ENCODE data around the gene CSRNP3.

The CSRNP3 gene

GRCh38 chr2:165432234-165432966 is 37.1 kb upstream of the CSRNP3 start:
- no peak overlapping the region for H3K4me3 ChIP-seq (ENCODE audit: control insufficient read depth, low read depth, low read length)
- no peak for DNase-seq (ENCODE audit: low read depth)
- no peak for TF ChIP-seq CTCF (IDR thresholded peaks at IDR 0.05; ENCODE audit: control insufficient read depth, insufficient read depth, low read depth, low read length, missing control alignments)

GRCh38 chr2:165434865-165435496 is 34.5 kb upstream of the CSRNP3 start:
- no peak overlapping the region for H3K4me3 ChIP-seq (ENCODE audit: control insufficient read depth, low read depth, low read length)
- no peak for DNase-seq (ENCODE audit: low read depth)
- TF ChIP-seq CTCF (IDR thresholded peaks at IDR 0.05; ENCODE audit: control insufficient read depth, insufficient read depth, low read depth, low read length, missing control alignments), result no peak

- no peak for DNase-seq (ENCODE audit: low read depth)
- TF ChIP-seq CTCF (IDR thresholded peaks at IDR 0.05; ENCODE audit: control insufficient read depth, insufficient read depth, low read depth, low read length, missing control alignments), result no peak
Observed at GRCh38 chr2:165435611-165436010, 33.9 kb upstream of the CSRNP3 start.

GRCh38 chr2:165436559-165436958 is 32.9 kb upstream of the CSRNP3 start:
- TF ChIP-seq CTCF (IDR thresholded peaks at IDR 0.05; ENCODE audit: control insufficient read depth, insufficient read depth, low read depth, low read length, missing control alignments), result no peak
- DNase-seq (ENCODE audit: low read depth), result no peak
- H3K4me3 ChIP-seq (ENCODE audit: control insufficient read depth, low read depth, low read length), result no peak overlapping the region

More at GRCh38 chr2:165435611-165436010, 33.9 kb upstream of the CSRNP3 start:
- no peak overlapping the region for H3K4me3 ChIP-seq (ENCODE audit: control insufficient read depth, low read depth, low read length)

- H3K4me3 ChIP-seq (ENCODE audit: control insufficient read depth, low read depth, low read length), result no peak overlapping the region
- peak; percentile 76 for DNase-seq (ENCODE audit: low read depth)
- TF ChIP-seq CTCF (IDR thresholded peaks at IDR 0.05; ENCODE audit: control insufficient read depth, insufficient read depth, low read depth, low read length, missing control alignments), result no peak
Observed at GRCh38 chr2:165440367-165440766, 29.1 kb upstream of the CSRNP3 start.

- no peak for TF ChIP-seq CTCF (IDR thresholded peaks at IDR 0.05; ENCODE audit: control insufficient read depth, insufficient read depth, low read depth, low read length, missing control alignments)
- H3K4me3 ChIP-seq (ENCODE audit: control insufficient read depth, low read depth, low read length), result no peak overlapping the region
- DNase-seq (ENCODE audit: low read depth), result no peak
Observed at GRCh38 chr2:165443511-165443910, 26.0 kb upstream of the CSRNP3 start.
